Measurements from ENCODE around the gene ERC2. TPM values are rescaled to one million over a fixed set of nuclear protein-coding genes. Genes with fewer than 3 reads are reported as not detected.

Gene ERC2
- total RNA-seq, 3 donors from 2014 or later = 0.64 to 7.3 (median 1.3) TPM

- Histone ChIP-seq H3K36me3 (no peaks in the 10 kb centered on the region), H3K9me3 (no peaks in the 10 kb centered on the region), H3K27me3 (peaks cover 0 to 7% of the 10 kb centered on the region in 2 donors), H3K27ac (no peak overlapping the region), H3K4me3 (no peak overlapping the region), H3K4me1 (no peaks in the 10 kb centered on the region)
- intact Hi-C loops (cut with DNase I; ENCODE audit: low total_unique reads) = no loop called here
- DNase-seq (ENCODE audit: low spot score in 2 of 2) = no peak
- no peak for TF ChIP-seq CTCF (IDR thresholded peaks at IDR 0.05)
- no peak for TF ChIP-seq POLR2AphosphoS5 (IDR thresholded peaks at IDR 0.05)
- no peak for TF ChIP-seq POLR2A (IDR thresholded peaks at IDR 0.05)
Observed at GRCh38 chr3:55512571-55513343, 955.5 kb downstream of the ERC2 start.

DNA sequence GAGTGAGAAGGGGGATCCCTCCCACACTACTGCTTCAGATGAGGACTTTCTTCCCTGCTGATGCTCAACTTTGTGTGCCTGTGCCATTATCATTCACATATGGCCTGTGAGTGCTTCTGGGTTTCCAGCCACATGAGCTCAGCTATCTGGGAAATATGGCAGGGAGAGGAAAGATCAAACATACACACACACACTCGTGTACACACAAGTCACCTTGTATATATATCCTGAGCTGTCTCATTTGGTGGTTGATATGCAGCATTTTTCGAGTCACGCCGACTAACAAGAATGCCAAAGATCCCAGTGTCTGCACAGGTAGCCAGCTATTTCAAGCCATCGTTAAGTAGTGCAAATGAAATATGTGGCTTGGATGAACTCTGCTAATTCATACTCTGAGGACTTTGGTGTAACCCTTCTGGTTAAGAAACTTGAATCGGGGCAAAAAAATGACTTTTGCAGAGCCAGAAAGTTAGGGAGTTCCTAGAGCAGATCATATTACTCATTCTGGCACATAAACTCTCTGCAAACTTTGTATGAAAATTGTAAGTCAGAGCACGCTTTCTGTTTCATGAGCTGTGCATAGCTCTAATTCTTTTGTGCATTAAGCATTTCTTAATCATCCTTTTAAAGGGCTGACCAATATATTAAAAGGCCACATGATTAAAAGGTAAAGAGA lies 956.2 kb downstream of the ERC2 start:
- no peaks in the 10 kb centered on the region for H3K4me1 ChIP-seq
- H3K4me3 ChIP-seq = no peak overlapping the region
- DNase-seq (ENCODE audit: low spot score in 2 of 2) = no peak
- TF ChIP-seq POLR2A (IDR thresholded peaks at IDR 0.05) (no peak), POLR2AphosphoS5 (IDR thresholded peaks at IDR 0.05) (no peak), CTCF (IDR thresholded peaks at IDR 0.05) (no peak)
- peaks cover 0 to 3% of the 10 kb centered on the region in 2 donors for H3K27me3 ChIP-seq
- H3K27ac ChIP-seq = no peak overlapping the region
- H3K9me3 ChIP-seq = no peaks in the 10 kb centered on the region
- H3K36me3 ChIP-seq = no peaks in the 10 kb centered on the region
- intact Hi-C loops (cut with DNase I; ENCODE audit: low total_unique reads) = no loop called here

GRCh38 chr3:55508335-55508734 lies 959.9 kb downstream of the ERC2 start:
- H3K4me3 ChIP-seq = no peak overlapping the region
- no peaks in the 10 kb centered on the region for H3K27me3 ChIP-seq
- H3K36me3 ChIP-seq = no peaks in the 10 kb centered on the region
- DNase-seq (ENCODE audit: low spot score in 2 of 2) = no peak
- H3K9me3 ChIP-seq = no peaks in the 10 kb centered on the region
- H3K27ac ChIP-seq = no peak overlapping the region
- no peaks in the 10 kb centered on the region for H3K4me1 ChIP-seq
- TF ChIP-seq POLR2AphosphoS5 (IDR thresholded peaks at IDR 0.05) = no peak
- TF ChIP-seq CTCF (IDR thresholded peaks at IDR 0.05) = no peak
- TF ChIP-seq POLR2A (IDR thresholded peaks at IDR 0.05) = no peak
- intact Hi-C loops (cut with DNase I; ENCODE audit: low total_unique reads) = no loop called here

GRCh38 chr3:55507808-55508207 lies 960.5 kb downstream of the ERC2 start:
- H3K4me1 ChIP-seq = no peaks in the 10 kb centered on the region
- no peaks in the 10 kb centered on the region for H3K27me3 ChIP-seq
- no peak overlapping the region for H3K4me3 ChIP-seq
- no peaks in the 10 kb centered on the region for H3K9me3 ChIP-seq
- DNase-seq (ENCODE audit: low spot score in 2 of 2) = no peak
- H3K36me3 ChIP-seq = no peaks in the 10 kb centered on the region
- intact Hi-C loops (cut with DNase I; ENCODE audit: low total_unique reads) = no loop called here
- TF ChIP-seq POLR2AphosphoS5 (IDR thresholded peaks at IDR 0.05) (no peak), POLR2A (IDR thresholded peaks at IDR 0.05) (no peak), CTCF (IDR thresholded peaks at IDR 0.05) (no peak)
- no peak overlapping the region for H3K27ac ChIP-seq

DNA sequence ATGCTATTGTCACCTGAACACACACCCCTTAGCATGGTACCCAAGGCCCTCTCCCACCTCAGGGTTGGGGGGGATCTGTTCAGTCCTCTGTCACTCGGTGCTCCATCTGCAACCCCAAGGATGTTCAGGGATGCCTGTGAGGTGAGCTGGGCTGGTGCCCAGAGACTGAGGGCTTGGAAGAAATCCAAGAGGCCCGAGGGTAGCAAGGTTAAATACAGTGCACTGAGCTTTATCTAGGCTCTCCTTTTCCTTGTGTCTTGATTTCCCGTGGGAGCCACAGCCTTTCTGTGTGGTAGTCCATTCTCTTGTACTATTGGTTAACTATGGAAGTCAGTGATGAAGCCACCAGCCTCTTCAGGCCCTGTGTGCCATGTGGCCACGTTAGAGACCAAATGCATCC lies 962.5 kb downstream of the ERC2 start:
- DNase-seq (ENCODE audit: low spot score in 2 of 2) = no peak
- H3K27me3 ChIP-seq = no peaks in the 10 kb centered on the region
- H3K4me1 ChIP-seq = no peaks in the 10 kb centered on the region
- no peak overlapping the region for H3K27ac ChIP-seq
- no peaks in the 10 kb centered on the region for H3K36me3 ChIP-seq
- no peaks in the 10 kb centered on the region for H3K9me3 ChIP-seq
- no peak overlapping the region for H3K4me3 ChIP-seq
- intact Hi-C loops (cut with DNase I; ENCODE audit: low total_unique reads) = no loop called here
- no peak for TF ChIP-seq POLR2AphosphoS5 (IDR thresholded peaks at IDR 0.05)
- no peak for TF ChIP-seq CTCF (IDR thresholded peaks at IDR 0.05)
- TF ChIP-seq POLR2A (IDR thresholded peaks at IDR 0.05) = no peak

Measured in breast epithelium (tissue), 4 donors.